Suppressor macrophage (primary cell): ENCODE data around the gene POM121L2.

Source experiments
- DNase-seq, 4 experiments: peaks; one replicate each; pipeline ENCODE4 v3.0.0-alpha.2; 2020 to 2022
- total RNA-seq, 17 experiments: gene quantifications; one replicate each; lab custom pipeline; 2026; ENCODE audit warnings: mixed read lengths in 6 of 17, inconsistent platforms in 3 of 17; lab: John Stamatoyannopoulos, UW

POM121L2 gene
- 0 to 1.7 (median 0) reads per million in 17 experiments for total RNA-seq

DNA sequence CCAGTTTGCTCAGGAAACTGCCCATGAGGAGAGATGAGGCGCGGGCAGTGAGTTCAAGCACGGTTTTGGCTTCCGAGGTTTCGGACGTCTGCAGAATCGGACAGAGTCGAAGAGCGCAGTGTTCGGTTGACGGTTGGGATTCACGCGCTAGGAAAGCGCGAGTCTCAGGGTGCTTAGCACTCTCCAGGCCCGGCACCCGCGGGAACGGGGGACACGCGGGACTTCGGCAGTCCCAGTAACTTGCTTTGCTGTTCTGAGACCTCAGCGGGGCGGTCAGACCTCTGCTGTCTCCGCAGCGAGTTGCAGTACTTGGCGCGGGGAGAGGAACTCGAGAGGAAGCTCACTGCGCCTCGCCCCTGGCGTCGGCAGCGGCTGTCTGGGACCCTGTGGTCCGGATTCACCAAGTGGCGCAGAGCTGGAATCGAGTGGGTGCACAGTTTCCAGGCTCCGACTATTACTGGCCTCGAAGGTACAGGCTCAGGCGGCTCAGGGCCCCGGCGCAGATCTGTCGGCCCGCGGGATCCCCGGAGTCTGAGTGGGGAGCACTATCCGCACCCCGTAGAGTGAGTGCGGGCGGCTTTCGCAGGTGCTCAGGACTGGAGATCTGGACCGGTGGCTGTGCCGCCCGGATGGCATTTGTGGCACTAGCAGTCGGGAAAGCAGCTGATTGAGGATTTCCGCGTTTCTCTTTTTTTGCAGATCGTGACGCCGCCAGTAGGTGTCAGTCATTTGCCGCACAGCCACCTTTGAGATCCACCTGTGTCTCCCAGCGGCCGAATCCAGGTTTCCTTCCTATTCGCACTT lies at the start of gene POM121L2:
Gene POM121L2, minus strand, starts transcription at position 128 of the 804 bp plus-strand sequence. Its CDS starts 103 bp downstream, at position 25.
- DNase-seq: peak; percentile 44 to 60 (median 54)

DNA sequence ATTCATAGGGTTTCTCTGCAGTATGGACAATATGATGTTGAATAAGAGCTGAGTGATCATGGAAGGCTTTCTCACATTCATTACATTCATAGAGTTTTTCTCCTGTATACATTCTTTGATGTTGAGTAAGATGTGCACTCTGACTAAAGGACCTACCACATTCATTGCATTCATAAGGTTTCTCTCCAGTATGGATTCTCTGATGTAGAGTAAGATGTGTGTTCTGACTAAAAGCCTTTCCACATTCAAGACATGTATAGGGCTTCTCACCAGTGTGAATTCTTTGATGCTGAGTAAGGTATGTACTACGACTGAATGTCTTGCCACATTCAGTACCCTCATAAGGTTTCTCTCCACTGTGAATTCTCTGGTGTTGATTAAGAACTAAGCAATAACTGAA lies 47.2 kb upstream of the POM121L2 start:
- no peak for DNase-seq

DNA sequence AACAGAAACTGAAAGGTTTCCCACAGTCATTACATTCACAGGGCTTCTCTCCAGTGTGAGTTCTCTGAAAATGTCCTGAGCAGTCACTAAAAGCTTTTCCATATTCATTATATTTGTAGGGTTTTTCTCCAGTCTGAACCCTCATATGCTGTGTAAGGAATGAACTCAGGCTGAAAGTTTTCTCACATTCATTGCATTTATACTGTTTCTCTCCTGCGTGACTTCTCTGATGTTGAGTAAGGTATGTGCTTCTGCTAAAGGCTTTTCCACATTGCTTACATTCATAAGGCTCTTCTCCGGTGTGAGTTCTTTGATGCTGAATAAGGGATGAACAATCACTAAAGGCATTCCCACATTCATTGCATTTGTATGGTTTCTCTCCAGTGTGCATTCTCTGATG lies 46.7 kb upstream of the POM121L2 start:
- DNase-seq: no peak

DNA sequence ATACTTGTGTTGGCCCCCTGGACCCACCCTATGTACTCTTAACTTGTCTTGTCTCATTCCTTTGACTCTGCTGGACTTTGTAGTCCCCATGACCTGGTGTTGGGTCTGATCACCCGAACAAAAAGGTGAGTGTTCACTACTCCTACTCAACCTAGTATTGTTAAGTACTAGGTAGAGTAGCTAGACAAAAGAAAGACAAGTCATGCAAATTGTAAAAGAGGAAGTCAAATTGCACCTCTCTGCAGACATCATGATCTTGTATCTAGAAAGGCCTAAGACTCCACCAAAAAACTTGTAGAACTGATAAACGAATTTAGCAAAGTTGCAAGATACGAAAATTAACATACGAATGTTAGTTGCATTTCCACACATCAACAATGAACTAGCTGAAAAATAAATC lies 40.8 kb upstream of the POM121L2 start:
- no peak for DNase-seq

DNA sequence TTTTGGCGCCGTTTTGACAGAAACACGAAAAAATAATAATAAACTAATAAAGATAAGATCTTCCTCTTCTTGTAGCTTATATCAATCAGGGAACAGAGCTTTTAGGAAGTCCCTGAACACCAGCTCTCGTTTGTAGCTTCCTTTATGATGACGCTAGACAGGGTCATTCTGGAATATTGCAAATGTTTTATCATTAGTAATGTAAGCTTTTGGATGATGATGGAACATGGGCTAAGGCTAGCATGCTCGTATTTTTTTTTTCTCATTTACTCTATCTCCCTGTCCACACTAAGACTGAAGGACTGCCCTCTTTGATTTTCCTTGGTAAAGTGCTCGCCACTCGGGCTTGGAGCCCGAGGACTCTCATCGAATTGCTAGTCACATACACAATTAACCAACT lies 22.1 kb upstream of the POM121L2 start:
- no peak for DNase-seq

DNA sequence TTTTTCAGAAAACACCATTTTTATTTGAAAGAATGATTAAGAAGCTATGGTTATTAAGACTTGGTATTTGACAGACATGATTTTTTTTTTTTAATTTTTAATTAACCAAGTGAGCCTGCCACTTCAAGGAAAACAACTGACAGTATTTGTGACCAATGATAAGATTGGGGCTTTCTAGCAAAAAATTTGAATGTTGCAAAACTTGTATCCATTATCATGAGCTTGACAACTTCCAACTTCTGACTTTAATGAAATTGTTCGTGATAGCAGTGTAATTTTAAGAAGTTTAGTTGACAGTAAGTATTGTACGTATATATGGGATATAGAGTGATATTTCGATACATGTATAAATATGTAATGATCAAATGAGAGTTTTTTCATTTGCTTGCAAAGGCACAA lies 21.6 kb upstream of the POM121L2 start:
- DNase-seq: no peak

DNA sequence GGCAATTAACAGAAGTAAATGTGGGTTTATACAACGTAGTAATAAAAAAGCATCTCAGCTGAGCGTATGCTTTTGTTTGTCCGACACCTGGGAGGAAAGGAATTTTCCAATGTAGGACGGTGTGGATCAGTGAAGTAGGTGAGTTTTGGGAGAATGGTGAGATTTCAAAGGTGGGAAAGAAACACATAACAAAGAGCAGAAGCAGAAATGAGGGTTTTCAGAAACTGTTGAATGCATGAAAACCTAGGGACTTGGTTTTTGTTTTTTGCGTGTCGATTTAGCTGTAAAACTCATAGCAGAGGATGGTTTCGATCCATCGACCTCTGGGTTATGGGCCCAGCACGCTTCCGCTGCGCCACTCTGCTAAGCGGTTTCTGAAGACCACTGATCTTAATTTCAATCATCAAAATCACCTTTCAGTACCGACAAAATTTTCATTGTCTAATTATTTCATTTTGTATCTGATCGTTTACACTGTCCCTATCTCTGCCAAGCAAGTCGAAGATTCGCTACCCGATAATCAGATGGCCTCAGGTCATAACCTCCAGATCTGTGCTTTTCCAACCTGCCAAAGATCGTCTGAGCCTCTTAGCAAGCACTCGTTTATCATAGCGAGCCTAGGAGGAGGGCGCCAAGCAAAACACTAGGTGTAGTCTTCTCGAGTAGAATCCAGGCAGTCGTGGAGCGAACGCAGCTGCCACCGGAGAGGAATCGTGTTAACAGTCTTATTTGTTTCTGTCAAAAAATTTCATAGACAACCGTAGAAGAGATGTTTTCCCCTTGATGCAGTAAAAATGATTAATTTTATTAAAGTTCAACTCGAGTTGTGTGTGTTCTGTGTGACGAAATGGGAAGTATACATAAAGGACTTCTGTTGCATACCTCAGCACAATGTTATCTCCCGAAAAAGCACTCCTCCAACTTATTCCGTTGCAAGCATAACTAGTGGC lies 20.9 kb upstream of the POM121L2 start:
- DNase-seq: peak in 1 of 4 experiments; percentile 4

DNA sequence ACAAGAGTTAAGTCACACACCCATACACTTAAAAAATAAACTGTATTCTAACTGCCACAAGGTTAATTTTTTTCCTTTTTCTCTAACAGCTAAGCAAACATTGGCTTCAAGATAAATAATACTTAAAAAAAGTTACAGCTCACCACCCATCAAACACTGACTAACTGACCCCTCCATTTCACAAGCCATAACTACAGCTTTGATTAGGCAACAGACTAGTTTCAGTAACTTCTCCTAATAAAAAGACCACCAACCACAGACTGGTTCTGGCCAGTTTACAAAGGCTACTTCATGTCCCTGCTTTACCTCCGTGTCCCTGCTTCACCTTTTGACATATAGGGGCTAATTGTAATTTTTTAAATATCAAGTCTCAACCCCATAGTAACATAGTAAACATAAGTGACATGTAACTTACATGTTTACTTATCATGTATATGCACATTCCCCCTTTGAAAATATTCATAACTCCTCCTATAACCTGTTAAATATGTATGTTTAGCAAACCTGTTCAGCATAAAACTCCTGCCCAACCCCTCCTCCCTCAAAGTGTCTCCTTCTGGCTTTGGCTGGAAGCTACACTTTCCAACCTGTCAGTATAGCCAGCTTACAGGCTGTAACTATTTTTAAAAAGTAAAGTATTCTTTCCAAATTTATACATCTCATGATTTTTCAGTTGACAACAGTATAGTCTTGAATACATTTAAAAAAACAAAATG lies 15.1 kb upstream of the POM121L2 start:
- no peak for DNase-seq

DNA sequence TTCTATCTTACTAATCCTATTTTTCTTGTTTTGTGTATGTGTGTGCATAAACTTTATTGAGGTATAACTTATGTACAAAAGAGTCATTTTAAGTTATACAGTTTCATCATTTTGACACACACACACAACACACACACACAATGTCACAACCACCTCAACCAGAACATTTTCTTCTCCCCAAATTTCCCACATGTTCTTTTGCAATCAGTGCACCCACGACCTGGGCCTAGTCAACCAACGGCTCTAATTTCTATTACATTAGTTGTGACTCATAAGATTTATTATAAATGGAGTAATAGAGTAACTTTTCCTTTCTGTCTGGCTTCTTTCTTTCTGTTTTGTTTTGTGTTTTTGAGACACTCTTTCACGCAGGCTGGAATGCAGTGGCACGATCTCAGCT lies 9.8 kb upstream of the POM121L2 start:
- no peak for DNase-seq

DNA sequence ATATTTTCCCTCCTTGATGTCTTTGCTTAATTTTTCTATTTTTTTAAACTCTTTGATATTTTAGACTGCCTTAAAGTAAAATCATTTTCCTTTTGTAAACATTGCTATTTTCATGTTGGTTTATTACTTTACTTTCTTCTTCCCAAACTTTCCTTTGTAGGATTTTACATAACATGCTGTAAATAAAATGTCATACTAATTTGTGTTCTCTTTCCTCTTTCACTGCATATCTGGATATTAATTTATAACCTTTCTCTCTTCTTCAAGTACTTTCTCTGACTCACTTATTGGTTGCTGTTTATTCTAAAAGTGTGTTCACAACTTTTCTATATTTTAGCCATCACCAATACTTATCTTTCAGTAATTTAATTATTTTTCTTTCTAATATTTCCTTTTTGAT lies 9.3 kb upstream of the POM121L2 start:
- DNase-seq: no peak

DNA sequence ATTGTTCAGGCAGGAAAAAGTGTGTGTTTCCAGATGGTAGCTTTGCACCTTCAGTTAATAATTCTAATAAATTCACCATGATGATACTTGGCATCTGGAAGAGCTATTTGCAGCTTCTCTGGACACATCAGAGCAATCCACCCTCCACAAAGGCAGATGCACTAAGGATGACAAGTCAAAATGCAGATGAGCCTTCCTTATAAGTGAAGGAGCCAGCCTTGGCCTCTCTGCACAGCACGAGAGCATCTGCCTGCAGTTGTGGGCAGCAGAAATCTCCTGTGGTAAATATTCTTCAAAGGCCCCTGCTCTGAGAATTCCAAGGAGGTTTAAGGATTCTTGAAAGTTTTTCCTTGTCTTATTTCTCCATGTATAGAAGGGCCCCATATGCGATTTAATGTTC lies 6.9 kb upstream of the POM121L2 start:
- no peak for DNase-seq

DNA sequence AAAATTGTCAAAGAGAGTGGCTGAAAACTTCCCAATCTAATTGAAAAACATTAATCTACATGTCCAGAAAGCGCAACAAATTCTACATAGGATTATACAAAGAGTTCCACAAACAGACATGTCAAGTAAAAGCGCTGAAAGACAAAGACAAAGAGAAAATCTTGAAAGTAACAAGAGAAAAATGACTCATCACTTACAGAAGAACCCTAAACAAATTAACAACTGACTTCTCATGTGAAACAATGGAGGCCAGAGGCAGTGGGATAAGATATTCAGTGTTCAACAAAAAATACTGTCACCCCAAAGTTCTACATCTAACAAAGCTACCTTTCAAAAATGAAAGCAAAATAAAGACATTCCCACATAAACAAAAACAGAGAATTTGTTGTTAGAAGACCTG lies 2.0 kb upstream of the POM121L2 start:
- no peak for DNase-seq

DNA sequence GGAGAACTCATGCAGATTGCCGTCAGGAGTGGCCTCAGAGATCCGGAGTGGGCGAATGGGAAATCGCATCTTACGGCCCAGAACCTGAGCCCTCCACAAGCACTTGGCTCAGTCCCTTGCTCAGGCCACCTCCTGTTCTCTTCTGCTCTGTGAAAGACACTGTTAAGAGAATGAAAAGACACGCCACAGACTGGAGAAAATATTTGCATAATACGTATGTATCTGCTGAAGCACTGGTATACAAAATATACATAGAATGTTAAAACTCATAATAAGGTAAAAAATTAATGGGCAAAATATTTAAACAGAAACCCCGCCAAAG lies 838 bp upstream of the POM121L2 start:
- DNase-seq: no peak

DNA sequence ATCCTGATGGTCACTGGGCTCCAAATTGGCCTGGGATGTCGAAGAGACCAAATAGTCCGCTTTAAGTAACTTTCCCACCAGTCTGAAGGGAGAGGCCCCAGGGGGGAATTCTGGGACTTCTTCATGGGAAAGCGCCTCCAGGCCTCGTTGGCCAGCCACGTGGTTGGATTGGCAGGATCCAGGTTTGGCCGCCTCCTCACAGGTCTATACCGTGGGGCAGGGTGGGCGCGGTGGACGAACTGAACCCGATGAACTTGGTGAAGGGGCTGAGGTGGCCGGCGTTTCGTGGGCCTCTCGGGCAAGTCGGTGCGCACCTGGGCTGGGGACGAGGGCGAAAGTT lies 297 bp downstream of the POM121L2 start:
- DNase-seq: no peak

DNA sequence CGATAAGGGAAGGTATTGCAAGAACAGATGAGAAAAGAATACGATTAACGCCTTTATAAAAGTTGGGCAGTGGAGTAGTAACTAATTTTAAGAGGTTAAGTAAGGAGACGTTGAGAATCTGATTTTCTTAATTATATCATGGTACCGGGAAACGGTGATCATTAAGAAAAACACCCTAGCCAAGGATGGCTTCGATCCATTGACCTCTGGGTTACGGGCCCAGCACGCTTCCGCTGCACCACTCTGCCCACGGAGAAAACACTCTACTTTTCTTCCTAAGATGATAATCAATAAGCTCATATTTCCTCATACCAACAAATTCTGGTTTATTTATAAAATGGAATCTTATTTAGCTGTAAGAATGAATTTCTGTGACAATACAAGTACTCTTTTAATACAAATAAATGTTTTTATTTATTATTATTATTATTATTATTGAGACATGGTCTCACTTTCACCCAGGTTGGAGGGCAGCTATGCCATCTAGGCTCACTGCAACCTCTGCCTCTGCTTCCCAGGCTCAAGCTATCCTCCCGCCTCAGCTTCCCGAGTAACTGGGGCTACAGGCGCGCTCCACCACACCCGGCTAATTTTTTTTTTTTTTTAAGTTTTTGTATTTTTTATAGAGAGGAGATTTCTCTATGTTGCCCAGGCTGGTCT lies 8.3 kb downstream of the POM121L2 start:
- no peak for DNase-seq

DNA sequence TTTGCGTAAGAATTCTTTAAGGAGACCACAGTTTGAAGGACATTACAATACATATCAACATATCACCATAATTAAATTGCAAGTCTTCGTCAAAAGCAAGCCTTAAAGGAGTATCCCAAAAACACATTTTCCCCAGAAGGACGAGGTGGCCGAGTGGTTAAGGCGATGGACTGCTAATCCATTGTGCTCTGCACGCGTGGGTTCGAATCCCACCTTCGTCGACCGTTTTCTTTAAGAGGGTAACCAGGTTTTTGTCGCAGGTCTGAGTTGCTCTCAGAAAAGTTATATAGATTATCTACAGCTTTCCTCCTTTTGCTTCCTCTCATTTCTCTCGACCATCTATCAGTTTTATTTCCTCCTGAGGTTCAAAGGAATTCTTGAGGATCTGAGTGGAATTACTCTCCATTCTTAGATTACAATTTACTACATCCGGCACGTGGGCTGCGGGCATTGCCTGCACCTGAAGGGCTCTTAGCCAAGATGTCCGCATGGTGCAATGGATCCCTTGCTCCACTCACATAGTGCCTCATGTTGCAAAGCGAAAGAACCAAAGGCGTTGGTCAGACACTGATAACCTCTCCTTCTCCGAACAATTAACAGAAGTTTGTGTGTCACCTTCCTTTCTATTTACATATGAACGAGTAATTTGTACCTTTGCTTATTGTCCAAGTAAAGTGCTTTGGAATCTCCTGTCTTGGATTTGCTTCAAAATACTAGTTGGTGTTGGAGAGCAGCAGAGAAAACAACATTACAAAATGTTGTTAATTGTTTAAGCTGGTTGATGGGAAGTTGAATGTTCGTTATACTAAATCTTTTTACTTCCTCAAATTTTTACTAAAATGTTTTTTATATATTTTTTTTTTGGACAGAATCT lies 14.0 kb downstream of the POM121L2 start:
- no peak for DNase-seq

DNA sequence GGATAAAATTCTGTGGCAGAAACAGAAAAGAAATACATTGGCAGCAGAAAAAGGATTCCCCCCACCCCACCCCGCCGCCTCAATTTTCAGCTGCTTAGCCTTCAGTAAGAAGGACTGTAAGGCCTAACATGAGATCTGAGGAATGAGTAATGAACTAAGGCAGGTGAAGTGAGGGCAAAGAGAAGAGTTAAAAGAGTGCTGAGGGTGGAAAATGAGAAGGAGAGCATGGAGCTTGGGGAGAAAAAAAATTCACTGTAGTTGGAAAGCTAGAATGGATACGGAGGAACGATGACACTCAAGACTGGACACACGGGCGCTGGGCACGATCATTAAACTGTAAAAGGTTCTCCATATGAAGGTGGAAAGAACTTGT lies 14.6 kb downstream of the POM121L2 start:
- DNase-seq: no peak

DNA sequence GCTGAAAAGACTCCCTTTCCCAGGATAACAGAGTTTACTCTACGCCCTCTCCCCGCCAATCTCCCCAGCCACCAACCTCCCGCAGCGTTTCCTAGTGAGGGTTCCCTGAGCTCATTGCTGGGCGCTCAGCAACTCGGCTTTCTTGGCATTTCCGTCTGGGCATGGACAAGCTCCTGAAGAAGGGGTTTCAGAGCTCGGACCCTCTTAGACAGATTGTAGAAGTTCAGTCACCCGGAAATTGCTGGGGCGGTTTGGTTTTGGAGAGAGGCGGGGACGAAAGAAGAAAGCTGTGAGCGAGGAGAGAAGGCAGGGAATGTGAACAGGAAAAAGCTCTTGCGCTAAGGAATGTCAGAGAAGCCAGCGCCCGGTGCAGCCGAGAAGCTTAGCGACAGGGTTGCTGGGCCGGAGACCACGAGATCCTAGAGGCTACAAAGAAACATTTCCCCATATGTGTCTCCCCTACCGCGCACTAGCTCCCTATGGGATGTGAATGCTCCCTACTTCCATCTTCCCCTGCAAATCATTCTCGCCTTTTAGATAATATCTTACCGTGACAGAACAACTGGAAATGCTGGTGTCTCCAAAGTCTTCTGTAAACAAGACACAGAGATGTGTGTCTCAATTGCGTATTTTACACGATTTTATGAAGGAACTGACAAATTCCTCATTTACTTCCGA lies 15.8 kb downstream of the POM121L2 start:
- DNase-seq: no peak

DNA sequence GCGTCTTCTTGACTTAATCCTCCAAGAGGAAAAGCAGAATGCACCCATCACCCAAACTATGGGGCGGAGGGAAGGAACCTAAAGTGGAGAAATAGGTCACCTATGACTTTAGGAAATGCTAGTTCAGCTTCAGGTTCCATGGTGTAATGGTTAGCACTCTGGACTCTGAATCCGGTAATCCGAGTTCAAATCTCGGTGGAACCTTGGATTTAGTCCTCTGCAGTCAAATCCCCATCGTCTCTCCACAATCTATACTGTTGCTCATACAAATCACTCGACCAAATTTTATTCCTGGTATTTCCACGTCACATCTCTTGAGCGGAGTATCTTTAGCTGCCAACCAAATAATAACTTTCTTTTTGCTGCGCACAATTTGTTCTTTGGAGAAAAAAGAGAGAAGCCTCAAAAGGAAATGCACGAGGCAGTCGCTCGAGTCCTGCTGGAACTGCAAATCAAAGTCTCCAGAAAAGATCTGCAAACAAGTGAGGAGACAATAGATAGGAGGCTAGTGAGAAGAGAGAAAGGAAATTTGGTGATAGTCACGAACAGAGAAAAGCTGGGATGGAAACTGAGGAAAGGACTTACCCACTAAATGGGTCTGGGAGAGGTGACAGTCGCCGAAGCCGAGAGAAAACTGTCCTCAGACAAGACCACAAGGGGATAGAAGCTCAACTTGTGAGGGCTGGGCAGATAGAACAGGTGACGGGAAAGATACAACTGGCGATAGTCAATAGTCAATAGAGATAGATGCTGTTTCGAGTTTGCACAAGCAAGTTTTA lies 16.6 kb downstream of the POM121L2 start:
- no peak for DNase-seq

DNA sequence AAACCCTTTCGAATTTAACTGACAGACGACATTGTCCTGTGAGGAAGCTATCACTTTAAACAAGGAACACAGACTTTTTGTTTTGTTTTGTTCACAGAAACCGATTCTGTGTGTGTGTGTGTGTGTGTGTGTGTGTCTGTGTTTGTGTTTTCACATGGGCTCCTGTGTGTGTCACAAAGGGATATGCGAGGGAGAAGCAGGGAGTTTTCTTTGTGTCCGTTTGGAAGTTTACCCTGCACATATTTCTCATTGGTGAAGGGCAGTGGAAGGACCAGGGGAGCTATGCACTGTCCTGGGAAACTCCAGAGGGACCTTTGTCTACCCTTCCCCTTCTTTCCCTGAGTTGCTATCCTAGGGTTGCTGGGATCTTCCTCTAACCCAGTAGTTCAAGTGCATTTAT lies 17.7 kb downstream of the POM121L2 start:
- no peak for DNase-seq
